ENCODE measurements around the gene LRRC2. TPM values are rescaled to one million over a fixed set of nuclear protein-coding genes. Genes with fewer than 3 reads are reported as not detected.

The LRRC2 gene
- total RNA-seq, 1 donor: 2.2 TPM

GRCh38 chr3:46565607-46566039 lies 479 bp downstream of the LRRC2 start:
- DNase-seq (ENCODE audit: low read depth): no peak
- TF ChIP-seq CTCF (IDR thresholded peaks at IDR 0.05; ENCODE audit: insufficient read depth, low read depth, low read length): no peak
- H3K4me3 ChIP-seq (ENCODE audit: low read depth, low read length): peak overlapping the region; percentile 42

- no peak for DNase-seq (ENCODE audit: low read depth)
- TF ChIP-seq CTCF (IDR thresholded peaks at IDR 0.05; ENCODE audit: insufficient read depth, low read depth, low read length): no peak
- H3K4me3 ChIP-seq (ENCODE audit: low read depth, low read length): no peak overlapping the region
These were observed 1.0 kb downstream of the LRRC2 start for GRCh38 chr3:46565077-46565476.

DNA sequence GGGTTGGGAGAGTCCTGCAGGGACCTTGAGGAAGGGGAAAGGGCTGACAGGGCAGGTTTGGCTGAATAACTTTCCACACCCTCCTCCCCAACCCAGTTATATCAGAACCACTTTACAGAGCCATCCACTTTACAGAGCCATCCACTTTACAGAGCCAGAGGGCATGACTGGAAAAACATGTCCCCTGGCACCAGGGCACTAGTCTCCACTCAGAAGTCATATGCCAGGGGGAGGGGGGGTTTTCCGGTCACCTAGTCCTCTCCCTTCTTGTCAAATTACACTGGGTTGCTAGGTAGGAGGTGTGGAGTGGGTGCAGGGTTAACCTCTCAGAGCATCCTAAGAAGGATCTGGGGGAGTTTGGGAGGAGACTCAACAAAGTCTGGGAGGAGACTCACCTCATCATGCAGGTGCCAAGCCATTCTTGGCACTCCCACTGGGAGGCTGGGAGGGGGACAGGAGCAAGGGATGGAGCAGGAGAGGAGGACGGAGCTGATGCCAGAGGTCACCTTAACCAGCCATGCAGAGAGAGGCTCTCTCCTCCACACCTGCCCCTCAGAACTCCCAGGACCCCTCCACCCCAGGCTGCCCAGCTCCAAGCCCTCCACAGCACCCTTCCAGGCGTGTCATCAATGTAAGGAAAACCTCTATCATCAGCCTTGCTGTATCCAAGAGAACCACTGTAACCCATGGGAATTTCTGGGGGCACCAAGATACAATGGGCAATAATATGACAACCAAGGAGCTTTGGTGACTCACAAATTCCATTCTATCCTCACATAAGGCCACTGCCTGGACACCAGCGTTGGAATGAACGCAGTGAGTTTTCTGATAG lies 1.7 kb downstream of the LRRC2 start:
- H3K4me3 ChIP-seq (ENCODE audit: low read depth, low read length): no peak overlapping the region
- TF ChIP-seq CTCF (IDR thresholded peaks at IDR 0.05; ENCODE audit: insufficient read depth, low read depth, low read length): no peak
- no peak for DNase-seq (ENCODE audit: low read depth)

DNA sequence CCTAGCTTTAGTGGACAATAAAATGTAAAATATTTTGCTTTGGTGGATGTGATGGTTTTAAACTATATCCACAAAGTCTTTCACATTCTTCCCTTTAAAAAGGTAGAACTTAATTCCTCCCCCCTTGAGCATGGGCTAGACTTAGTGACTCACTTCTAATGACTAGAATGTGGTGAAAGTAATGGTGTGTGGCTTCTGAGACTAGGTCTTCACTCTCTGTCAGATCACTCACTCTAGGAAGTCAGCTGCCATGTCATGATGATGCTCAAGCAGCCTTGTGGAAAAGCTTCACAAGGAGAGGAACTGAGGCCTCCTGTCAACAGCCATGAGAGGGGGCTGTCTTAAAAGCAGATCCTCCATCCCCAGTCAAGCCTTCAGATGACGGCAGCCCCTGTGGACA lies 4.2 kb downstream of the LRRC2 start:
- no peak overlapping the region for H3K4me3 ChIP-seq (ENCODE audit: low read depth, low read length)
- no peak for DNase-seq (ENCODE audit: low read depth)
- no peak for TF ChIP-seq CTCF (IDR thresholded peaks at IDR 0.05; ENCODE audit: insufficient read depth, low read depth, low read length)

- TF ChIP-seq CTCF (IDR thresholded peaks at IDR 0.05; ENCODE audit: insufficient read depth, low read depth, low read length): no peak
- no peak overlapping the region for H3K4me3 ChIP-seq (ENCODE audit: low read depth, low read length)
- DNase-seq (ENCODE audit: low read depth): no peak
These were observed 4.6 kb downstream of the LRRC2 start for GRCh38 chr3:46561511-46561910.

GRCh38 chr3:46559091-46559704 lies 6.9 kb downstream of the LRRC2 start:
- no peak overlapping the region for H3K4me3 ChIP-seq (ENCODE audit: low read depth, low read length)
- TF ChIP-seq CTCF (IDR thresholded peaks at IDR 0.05; ENCODE audit: insufficient read depth, low read depth, low read length): no peak
- DNase-seq (ENCODE audit: low read depth): no peak

Measured in fibroblast of villous mesenchyme (primary cell).